WTC11 (cell line): ENCODE measurements around the gene RNF4.

Experiments
- CTCF ChIP-seq: fragments of 200-600 bp; IDR thresholded peaks from 2 replicates; pipeline ENCODE4 v1.8.0; 2022; ENCODE audit warnings: antibody characterized with exemption
- NR2C2 ChIP-seq: sonication (generic); formaldehyde crosslinking; IDR thresholded peaks from 2 replicates; pipeline ENCODE4 v1.8.0; 2022; ENCODE audit warnings: mild to moderate bottlenecking, missing genetic modification reagents

- TF ChIP-seq CTCF (no peak), NR2C2 (no peak)
These were observed 18.7 kb downstream of the RNF4 start for GRCh38 chr4:2487632-2488031.
